Upper lobe of left lung (tissue), 6 donors: Measurements from ENCODE around the gene IFT52. TPM values are rescaled to one million over a fixed set of nuclear protein-coding genes. Genes with fewer than 3 reads are reported as not detected.

Experiments used
- ATAC-seq, 2 donors: fragments of 200-7000 bp; cut with Tn5 transposase; one replicate each; pipeline ENCODE4 v1.9.1; 2022; ENCODE audit warnings: mild to moderate bottlenecking in 2 of 2, moderate library complexity in 2 of 2; ENCODE audit not compliant: low FRiP score in 2 of 2
- DNase-seq, 2 donors: peaks; one replicate each; pipeline ENCODE4 v3.0.0-alpha.2; 2019 to 2020
- H3K27ac ChIP-seq, 4 donors: fragments of 200-600 bp; sonication (generic); one replicate each; pipeline ENCODE4 v1.5.1; 2016 to 2019
- H3K27me3 ChIP-seq, 4 donors: fragments of 200-600 bp; sonication (generic); one replicate each; pipeline ENCODE4 v1.5.1; 2017 to 2019
- H3K36me3 ChIP-seq, 4 donors: fragments of 200-600 bp; sonication (generic); one replicate each; pipeline ENCODE4 v1.5.1; 2016 to 2019
- H3K4me1 ChIP-seq, 4 donors: fragments of 200-600 bp; sonication (generic); one replicate each; pipeline ENCODE4 v1.5.1; 2018 to 2019
- H3K4me3 ChIP-seq, 4 donors: fragments of 200-600 bp; sonication (generic); one replicate each; pipeline ENCODE4 v1.5.1; 2017 to 2019; ENCODE audit warnings: mild to moderate bottlenecking in 2 of 4, moderate library complexity in 1 of 4
- H3K9me3 ChIP-seq, 4 donors: fragments of 200-600 bp; sonication (generic); one replicate each; pipeline ENCODE4 v1.5.1; 2018 to 2019
- CTCF ChIP-seq, 6 experiments: fragments of 450-650 bp in 4 of 6; fragments of 200-600 bp in 2 of 6; sonication (generic) in 2 of 6; IDR thresholded peaks; one replicate each; pipeline ENCODE4 v1.5.1; 2016 to 2019; ENCODE audit warnings: antibody characterized with exemption in 6 of 6
- EP300 ChIP-seq, 4 donors: sonication (generic); formaldehyde crosslinking; IDR thresholded peaks; one replicate each; pipeline ENCODE4 v1.5.1; 2017; ENCODE audit warnings: antibody characterized with exemption in 4 of 4, control low read depth in 2 of 4
- POLR2A ChIP-seq, 4 donors: fragments of 450-650 bp; IDR thresholded peaks; one replicate each; pipeline ENCODE4 v1.5.1; 2016 to 2017; ENCODE audit warnings: antibody characterized with exemption in 4 of 4, mild to moderate bottlenecking in 2 of 4
- POLR2AphosphoS5 ChIP-seq, 2 donors: sonication (generic); formaldehyde crosslinking; IDR thresholded peaks; one replicate each; pipeline ENCODE4 v1.5.1; 2017; ENCODE audit warnings: antibody characterized with exemption in 2 of 2
- WGBS, 2 donors: methylation state at CpG; one replicate each; pipeline ENCODE4 v1.1.5; 2017 to 2018; 5-methylcytosine and 5-hydroxymethylcytosine counted together
- total RNA-seq, 6 donors: library from RNA; depleted of rRNA in 4 of 6; stranded (reverse); fragments of >200 nt in 4 of 6; gene quantifications; one replicate each; pipeline versions ENCODE4 v1.1.0 to v1.2.1, GENCODE V29; 2016 to 2021
- donor health status: DM: no; HTN: no; CAD: no; lungs with moderate emphysema.
- donor health status: DM: no; HTN: yes; CAD: no; lungs with severe emphysema.

Gene IFT52
- total RNA-seq, 6 donors from 2014 or later: 16.8 to 25.2 (median 18.5) TPM

GRCh38 chr20:43655937-43656336 is 65.2 kb downstream of the IFT52 start:
- H3K27ac ChIP-seq: no peak overlapping the region
- TF ChIP-seq CTCF (IDR thresholded peaks at IDR 0.05) (no peak), POLR2AphosphoS5 (IDR thresholded peaks at IDR 0.05) (no peak), POLR2A (IDR thresholded peaks at IDR 0.05) (no peak)
- H3K9me3 ChIP-seq: no peaks in the 10 kb centered on the region
- WGBS, 2 donors: 78 to 84% methylated on average over 3 of the region's 3 CpGs
- no peak for DNase-seq
- no peaks in the 10 kb centered on the region for H3K27me3 ChIP-seq
- H3K4me1 ChIP-seq: peaks cover 0 to 17% (median 5%) of the 10 kb centered on the region in 4 donors
- H3K4me3 ChIP-seq: no peak overlapping the region
- H3K36me3 ChIP-seq: no peaks in the 10 kb centered on the region
- no peak for ATAC-seq

GRCh38 chr20:43658069-43658722 is 67.5 kb downstream of the IFT52 start:
- peak overlapping the region in 3 of 4 donors; percentile 60 to 63 (median 62) for H3K4me3 ChIP-seq
- ATAC-seq (no peak), DNase-seq (no peak)
- TF ChIP-seq POLR2A (IDR thresholded peaks at IDR 0.05) (no peak), CTCF (IDR thresholded peaks at IDR 0.05) (no peak), POLR2AphosphoS5 (IDR thresholded peaks at IDR 0.05) (no peak), EP300 (IDR thresholded peaks at IDR 0.05) (no peak)
- H3K27me3 ChIP-seq: no peaks in the 10 kb centered on the region
- no peaks in the 10 kb centered on the region for H3K36me3 ChIP-seq
- peak overlapping the region in 2 of 4 donors; percentile 70 to 74 for H3K27ac ChIP-seq
- peaks cover 0 to 17% (median 5%) of the 10 kb centered on the region in 4 donors for H3K4me1 ChIP-seq
- WGBS, 2 donors: 73 to 74% methylated on average over 10 to 11 of the region's 11 CpGs
- H3K9me3 ChIP-seq: no peaks in the 10 kb centered on the region

- TF ChIP-seq EP300 (IDR thresholded peaks at IDR 0.05): no peak
- no peak for TF ChIP-seq CTCF (IDR thresholded peaks at IDR 0.05)
- TF ChIP-seq POLR2A (IDR thresholded peaks at IDR 0.05): no peak
- TF ChIP-seq POLR2AphosphoS5 (IDR thresholded peaks at IDR 0.05): no peak
- no peaks in the 10 kb centered on the region for H3K27me3 ChIP-seq
- 87 to 88% methylated on average over 6 of the region's 6 CpGs for WGBS, 2 donors
These were observed 68.1 kb downstream of the IFT52 start for GRCh38 chr20:43658723-43659419.

GRCh38 chr20:43662943-43663655 is 72.4 kb downstream of the IFT52 start:
- WGBS, 2 donors: 64 to 69% methylated on average over 2 of the region's 2 CpGs
- no peaks in the 10 kb centered on the region for H3K9me3 ChIP-seq
- H3K36me3 ChIP-seq: no peaks in the 10 kb centered on the region
- no peak overlapping the region for H3K27ac ChIP-seq
- no peak for ATAC-seq
- no peak for DNase-seq
- peaks cover 10 to 18% (median 13%) of the 10 kb centered on the region in 4 donors for H3K4me1 ChIP-seq
- peaks cover 0 to 15% (median 6%) of the 10 kb centered on the region in 4 donors for H3K27me3 ChIP-seq
- TF ChIP-seq POLR2AphosphoS5 (IDR thresholded peaks at IDR 0.05) (no peak), EP300 (IDR thresholded peaks at IDR 0.05) (no peak), POLR2A (IDR thresholded peaks at IDR 0.05) (no peak), CTCF (IDR thresholded peaks at IDR 0.05) (no peak)
- H3K4me3 ChIP-seq: no peak overlapping the region

More at GRCh38 chr20:43658723-43659419, 68.1 kb downstream of the IFT52 start:
- Histone ChIP-seq H3K27ac (no peak overlapping the region), H3K36me3 (no peaks in the 10 kb centered on the region), H3K4me1 (peaks cover 0 to 17% (median 5%) of the 10 kb centered on the region in 4 donors), H3K4me3 (no peak overlapping the region), H3K9me3 (no peaks in the 10 kb centered on the region)
- ATAC-seq: no peak
- no peak for DNase-seq
